Kasumi-1 (cell line): Measurements from ENCODE around the gene DNAJC28.
"Not testable (repeated sequence)": the region's sequence is repeated elsewhere in the genome, so short reads cannot be mapped to it uniquely, and the experiment has no call there.

Experiments
- DNase-seq, 2 experiments: peaks; one replicate each; lab custom pipeline; 2025; lab: John Stamatoyannopoulos, UW

DNAJC28 gene

GRCh38 chr21:33481314-33481943 lies 10.1 kb downstream of the DNAJC28 start:
- no peak for DNase-seq

DNA sequence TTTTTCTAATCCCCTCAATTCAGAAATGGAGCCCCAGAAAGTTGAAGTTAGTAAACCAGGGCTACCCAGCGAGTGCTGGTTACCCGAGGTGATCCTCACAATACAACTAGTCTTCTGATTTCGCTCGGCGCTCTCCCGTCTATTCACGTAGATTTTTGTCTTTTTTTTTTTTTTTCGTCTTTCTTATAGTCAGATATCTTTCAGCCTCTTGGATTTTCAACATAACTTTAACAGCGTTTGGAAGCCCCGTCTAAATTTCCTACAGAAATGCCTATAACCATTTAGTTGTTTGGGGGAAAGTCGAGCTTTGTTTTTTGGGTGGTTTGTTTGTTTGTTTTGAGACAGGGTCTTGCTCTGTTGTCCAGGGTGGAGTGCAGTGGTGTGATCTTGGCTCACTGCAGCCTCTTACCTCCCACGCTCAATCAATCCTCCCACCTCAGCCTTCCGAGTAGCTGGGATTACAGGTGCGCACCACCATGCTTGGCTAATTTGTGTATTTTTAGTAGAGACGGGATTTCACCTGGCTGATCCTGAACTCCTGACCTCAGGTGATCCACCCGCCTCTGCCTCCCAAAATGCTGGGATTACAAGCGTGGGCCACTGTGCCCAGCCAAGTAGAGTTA lies 10.9 kb downstream of the DNAJC28 start:
- no peak for DNase-seq

DNA sequence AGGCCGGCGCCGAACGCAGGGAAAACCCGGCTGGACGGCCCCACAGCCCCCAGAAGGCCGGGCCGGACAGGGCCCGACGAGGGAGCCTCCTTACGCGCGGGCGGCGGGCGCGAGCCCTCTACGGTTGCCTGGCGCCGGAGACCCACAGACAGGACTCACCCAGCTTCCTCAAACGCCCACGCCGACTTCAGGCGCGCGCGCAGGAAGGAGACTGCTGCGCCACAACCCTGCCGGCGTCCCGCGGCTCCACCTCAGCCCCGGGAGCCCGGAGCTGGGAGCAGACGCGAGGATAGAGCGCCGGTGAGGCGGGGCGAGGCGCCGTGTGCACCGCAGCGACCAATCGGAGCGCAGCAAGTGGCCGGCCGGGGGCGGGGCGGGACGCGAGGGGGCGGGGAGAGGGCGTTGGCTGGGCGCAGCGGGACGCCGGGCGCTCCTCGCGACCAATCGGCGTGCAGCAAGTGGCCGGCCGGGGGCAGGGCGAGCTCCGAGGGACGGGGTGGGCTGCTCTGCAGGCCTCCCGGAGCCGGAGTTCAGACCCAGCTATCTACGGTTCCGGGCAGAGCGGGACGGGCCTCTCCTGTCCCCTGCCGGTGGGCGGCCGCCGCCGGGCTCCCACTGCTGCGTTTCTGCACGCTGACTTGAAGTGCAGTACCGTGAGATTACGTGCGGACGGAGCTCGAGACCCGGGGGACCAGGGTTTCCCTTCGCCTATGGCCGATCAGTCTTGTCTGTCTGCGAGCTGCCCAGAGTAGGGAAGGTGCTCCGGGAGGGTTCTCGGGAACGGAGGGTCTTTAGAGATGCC lies 11.6 kb downstream of the DNAJC28 start, which contains the start of gene TMEM50B:
Gene TMEM50B, minus strand, starts transcription at position 296 of the 802 bp plus-strand sequence. CDS start 11,089 bp downstream, outside the sequence.
- peak; percentile 98 to 99 for DNase-seq

DNA sequence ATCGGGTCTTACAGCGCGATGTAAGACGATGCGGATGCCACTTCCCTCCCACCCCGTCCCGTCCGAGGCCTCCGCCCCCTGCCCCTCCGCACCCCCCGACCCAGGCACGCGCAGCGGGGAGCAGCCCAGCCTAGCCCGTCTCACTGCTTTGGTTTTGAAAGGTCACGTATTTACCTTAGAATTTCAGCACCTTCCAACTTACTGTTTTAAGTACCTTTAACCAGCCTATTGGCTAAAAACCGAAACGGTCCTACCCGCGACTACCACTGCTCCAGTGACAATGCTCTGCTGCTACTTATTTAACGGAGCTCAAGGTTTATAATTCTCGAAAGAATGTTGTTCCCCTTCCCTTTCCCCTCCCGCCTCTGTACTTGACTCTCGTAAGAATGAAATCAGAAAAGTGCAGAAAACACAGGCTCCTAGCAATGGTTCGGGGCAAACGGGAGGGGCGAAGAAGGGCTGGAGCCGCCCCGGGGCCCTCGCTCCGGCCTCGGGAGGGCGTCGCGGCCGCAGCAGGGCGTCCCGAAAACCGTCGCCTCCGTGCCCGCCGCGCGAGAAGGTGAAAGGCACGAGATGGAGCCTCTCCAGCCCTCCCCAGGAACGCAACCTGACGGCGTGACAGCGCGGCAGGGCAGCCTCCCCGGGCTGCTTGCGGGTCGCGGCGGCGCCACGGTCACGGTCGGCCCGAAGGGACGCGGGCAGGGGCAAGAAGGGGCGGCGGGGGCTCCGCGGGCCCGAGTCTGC lies 12.4 kb downstream of the DNAJC28 start:
- DNase-seq: peak; percentile 40 to 62

- peak in 1 of 2 experiments; percentile 43 for DNase-seq
These were observed 13.3 kb downstream of the DNAJC28 start for GRCh38 chr21:33478182-33478581.

DNA sequence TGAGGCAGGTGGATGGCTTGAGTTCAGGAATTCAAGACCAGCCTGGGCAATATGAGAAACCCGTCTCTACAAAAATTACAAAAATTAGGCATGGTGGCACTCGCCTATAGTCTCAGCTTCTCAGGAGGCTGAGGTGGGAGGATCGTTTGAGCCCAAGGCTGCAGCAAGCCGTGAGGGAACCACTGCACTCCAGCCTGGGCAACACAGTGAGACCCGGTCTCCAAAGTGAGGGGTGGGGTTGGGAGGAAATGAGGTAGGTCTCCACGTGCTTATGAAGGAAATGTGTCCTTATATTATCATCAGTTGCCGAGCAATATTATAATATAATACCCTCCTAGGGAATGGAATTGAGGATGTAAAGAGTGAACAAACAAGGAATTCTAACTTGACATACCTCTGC lies 14.4 kb downstream of the DNAJC28 start:
- DNase-seq: no peak

DNA sequence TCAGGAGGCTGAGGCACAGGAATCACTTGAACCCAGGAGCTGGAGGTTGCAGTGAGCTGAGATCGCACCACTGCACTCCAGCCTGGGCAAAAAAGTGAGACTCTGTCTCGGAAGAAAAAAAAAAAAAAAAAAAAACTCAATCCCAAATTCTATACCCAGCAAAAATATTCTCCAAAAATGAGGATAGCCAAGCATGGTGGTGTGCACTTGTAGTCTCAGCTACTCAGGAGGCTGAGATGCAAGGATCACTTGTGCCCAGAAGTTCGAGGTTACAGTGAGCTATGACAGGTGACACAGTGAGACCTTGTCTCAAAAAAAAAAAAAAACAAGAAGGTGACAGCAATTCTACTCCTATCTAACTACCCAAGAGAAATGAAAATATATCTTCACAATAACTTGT lies 18.2 kb downstream of the DNAJC28 start:
- DNase-seq: no peak

DNA sequence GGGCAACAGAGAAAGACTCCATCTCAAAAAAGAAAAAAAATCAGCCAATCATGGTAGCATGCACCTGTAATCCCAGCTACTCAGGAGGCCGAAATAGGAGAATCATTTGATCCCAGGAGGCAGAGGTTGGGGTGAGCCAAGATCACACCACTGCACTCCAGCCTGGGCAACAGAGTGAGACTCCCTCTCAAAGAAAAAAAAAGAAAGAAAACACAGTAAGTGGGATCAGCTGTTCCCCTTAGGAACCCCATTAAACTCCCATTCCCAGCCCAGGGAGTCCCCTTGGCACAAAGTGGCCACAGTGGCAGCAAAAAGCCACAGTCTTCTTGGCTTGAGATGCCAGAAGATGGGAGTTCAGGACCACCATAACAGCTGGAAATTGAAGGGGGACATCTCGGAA lies 20.8 kb downstream of the DNAJC28 start:
- DNase-seq: no peak

- DNase-seq: not testable (repeated sequence)
These were observed 22.3 kb downstream of the DNAJC28 start for GRCh38 chr21:33469183-33469582.

DNA sequence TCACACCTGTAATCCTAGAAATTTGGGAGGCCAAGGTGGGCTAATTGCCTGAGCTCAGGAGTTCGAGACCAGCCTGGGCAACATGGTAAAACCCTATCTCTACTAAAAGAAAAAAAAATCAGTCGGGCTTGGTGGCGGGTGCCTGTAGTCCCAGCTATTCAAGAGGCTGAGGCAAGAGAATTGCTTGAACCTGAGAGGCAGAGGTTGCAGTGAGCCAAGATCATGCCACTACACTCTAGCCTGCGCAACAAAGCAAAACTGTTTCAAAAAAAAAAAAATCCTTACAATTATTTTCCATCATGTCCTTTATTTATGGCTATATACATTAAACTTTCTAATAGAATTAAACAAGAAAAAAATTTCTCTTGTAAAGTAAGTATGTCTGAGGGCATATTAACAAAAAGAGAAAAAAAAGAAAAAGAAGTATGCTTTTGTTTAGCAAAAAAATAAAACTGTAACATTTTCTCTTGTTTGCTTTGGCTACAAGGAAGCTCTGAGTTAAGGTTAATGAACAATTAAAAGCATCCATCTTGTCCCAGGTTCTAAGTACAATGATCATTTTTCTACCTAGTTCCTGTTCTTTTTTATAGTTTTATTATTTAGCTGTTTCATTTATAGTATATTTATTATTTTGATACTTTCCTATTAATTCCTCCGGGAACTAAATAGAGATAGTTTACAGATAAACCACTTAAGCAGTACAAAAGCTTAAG lies 29.8 kb downstream of the DNAJC28 start:
- DNase-seq: no peak

GRCh38 chr21:33458861-33459260 lies 32.7 kb downstream of the DNAJC28 start:
- DNase-seq: no peak

- no peak for DNase-seq
These were observed 35.6 kb downstream of the DNAJC28 start for GRCh38 chr21:33455686-33456446.

DNA sequence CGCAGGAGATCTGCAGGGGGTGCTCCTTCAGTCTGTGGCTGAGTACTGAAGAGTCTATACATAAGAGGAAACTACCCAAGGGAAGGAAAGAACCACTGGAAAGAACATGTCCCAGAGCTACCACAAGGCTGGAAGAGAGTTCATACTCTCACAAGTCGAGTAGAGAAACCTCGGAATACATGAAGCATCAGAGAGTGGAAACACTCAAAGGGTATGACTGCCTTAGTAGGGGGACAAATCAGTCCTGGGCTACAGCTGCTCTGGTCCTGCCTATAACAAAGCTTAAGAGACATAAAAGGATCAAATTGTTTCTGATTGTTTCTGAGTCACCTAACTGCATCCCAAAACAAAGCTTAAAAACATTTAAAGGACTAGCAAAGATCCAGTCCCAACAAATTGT lies 39.2 kb downstream of the DNAJC28 start:
- DNase-seq: no peak

DNA sequence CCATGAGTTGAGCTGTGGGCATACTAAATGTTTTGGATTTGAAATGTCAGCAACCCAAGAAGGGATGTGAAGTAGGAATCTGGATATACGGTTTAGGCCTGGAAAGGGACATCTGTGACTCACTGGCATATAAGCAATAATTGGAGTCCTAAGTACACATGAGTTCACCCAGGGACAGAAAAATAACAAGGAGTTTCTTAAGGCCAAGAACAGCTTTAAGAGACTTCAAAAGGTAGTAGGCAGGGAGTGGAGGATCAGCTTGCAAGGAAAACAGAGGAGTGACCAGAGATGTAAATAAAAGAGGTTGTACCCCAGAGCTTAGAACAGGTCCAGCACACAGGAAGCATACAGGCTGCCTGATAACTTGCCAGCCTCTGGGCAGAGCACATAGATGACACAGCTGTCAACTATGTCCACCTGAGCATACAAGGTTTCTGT lies 39.9 kb downstream of the DNAJC28 start:
- no peak for DNase-seq

DNA sequence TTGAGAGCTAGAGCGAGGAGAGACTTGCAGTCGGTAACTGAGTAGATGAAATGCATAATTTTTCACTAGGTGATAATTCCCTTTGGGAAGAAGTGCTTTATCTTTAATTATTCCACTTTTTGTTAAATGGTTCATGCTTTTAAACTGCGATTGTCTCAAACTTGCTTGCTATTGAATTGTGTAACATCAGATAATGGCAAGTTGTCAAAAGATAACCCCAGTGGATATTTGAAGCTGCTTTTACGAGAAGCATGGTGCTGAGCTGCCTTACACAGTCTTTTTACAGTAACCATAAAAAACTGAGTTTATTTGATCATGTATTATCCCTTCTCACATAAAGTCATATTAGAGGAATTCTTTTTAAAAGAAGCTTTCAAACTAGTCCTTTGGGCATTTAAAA lies 41.9 kb downstream of the DNAJC28 start:
- DNase-seq: no peak

GRCh38 chr21:33446620-33447019 lies 44.9 kb downstream of the DNAJC28 start:
- not testable (repeated sequence) for DNase-seq

GRCh38 chr21:33444499-33444898 lies 47.0 kb downstream of the DNAJC28 start:
- no peak for DNase-seq

DNA sequence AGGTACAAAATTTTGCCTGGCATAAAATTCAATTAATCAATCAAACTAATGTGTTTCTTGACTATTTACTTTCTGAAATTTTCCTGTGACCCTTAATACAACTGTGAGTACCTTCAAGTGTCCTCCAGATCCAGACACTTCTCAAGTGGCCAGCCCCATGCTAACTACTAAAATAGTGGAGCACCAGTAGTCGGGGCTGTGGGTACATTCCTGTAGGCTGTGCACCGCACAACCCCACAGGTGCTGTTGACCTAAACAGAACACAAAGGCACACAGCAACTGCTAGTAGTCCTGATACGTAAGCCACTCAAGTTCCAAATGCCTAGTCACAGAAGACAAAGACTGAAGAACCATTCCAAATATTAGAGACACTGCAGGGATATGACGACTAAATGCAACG lies 48.3 kb downstream of the DNAJC28 start:
- DNase-seq: no peak

DNA sequence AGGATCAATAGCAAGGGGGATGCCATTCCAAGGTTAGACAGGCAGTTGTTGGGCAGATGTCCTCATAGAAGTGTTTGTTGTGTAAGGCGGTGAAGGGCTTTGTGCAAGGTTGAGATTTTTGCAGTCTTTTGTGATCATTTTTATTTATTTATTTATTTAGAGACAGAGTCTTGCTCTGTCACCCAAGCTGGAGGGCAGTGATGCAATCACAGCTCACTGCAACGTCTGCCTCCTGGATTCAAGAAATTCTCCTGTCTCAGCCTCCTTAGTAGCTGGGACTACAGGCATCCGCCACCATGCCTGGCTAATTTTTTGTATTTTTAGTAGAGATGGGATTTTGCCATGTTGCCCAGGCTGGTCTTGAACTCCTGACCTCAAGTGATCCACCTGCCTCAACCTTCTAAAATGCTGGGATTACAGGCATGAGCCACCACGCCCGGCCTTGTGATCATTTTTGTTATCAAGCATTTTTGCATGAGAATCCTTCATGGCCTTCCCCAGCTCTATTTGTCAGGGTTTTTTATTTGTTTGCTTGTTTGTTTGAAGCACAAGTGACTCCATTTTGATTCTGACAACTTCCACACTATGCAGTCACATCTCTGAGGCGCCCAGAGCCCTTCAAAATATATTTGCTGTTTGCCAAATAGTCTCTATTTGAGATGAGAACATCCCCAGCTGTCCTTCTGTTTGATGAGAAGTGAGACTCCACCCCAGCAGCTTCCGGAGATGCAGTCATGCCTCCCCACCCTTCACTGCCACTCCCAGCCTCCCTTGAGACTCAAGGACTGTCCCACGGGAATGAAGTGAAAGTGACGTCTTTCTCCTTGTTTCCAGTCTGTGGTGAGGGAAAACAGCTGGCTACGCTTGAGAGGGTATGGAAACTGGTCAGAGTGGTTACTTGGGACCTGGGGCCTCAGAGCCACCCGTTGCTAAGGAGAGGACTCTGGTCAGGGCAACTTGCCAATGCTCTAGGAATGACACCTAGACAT lies 49.7 kb downstream of the DNAJC28 start:
- DNase-seq: no peak
